ENCODE data around the gene H6PD. TPM values are rescaled to one million over a fixed set of nuclear protein-coding genes. Genes with fewer than 3 reads are reported as not detected.

The H6PD gene
- total and polyA plus RNA-seq, 2 donors (not counting 3 experiments of a cell fraction or from before 2014, with no cell fraction given): 24.5 to 29.0 TPM

GRCh38 chr1:9305216-9305615, 70.6 kb downstream of the H6PD start:
- H4K20me1 ChIP-seq (replicated peaks; ENCODE audit: control insufficient read depth, extremely low read depth, insufficient read depth, low read length): peaks cover 15% of the 10 kb centered on the region
- CTCF ChIA-PET: interaction anchor here (0.9 to 1.5 kb wide), 3 partner anchors 22 to 186 kb away, joined by 3 to 4 read pairs (median 3); no protein-coding TSS in a partner anchor
- no peak overlapping the region for H3K4me2 ChIP-seq (ENCODE audit: insufficient read depth, low read length)
- TF ChIP-seq POLR2A (IDR thresholded peaks at IDR 0.05; ENCODE audit: low read depth, low read length) (no peak), MYC (IDR thresholded peaks at IDR 0.05; ENCODE audit: low read depth, low read length) (no peak), EZH2 (IDR thresholded peaks at IDR 0.05; ENCODE audit: borderline replicate concordance, low read depth, low read length, severe bottlenecking) (no peak), GATA2 (IDR thresholded peaks at IDR 0.05; ENCODE audit: insufficient read depth, insufficient read length, low read depth, low read length) (no peak), FOS (IDR thresholded peaks at IDR 0.05; ENCODE audit: borderline replicate concordance, insufficient read depth, low read length) (no peak)
- H2AFZ ChIP-seq (ENCODE audit: low read depth, low read length): no peak overlapping the region
- no peak overlapping the region for H3K4me3 ChIP-seq (replicated peaks in 1 of 3; ENCODE audit: insufficient read depth in 1 of 3, low read depth in 1 of 3, low read length in 3 of 3)
- H3K27ac ChIP-seq (ENCODE audit: insufficient read depth, low read depth, low read length): no peak overlapping the region
- H3K4me1 ChIP-seq (ENCODE audit: control insufficient read depth, extremely low read depth, insufficient read depth, low read length): peaks cover 27% of the 10 kb centered on the region
- intact Hi-C loops (cut with micrococcal nuclease) (no loop called here), dilution Hi-C loops (cut with MboI; ENCODE audit: extremely low pct_ligation_motif_present, low sequenced_read_pairs) (no loop called here)
- no peaks in the 10 kb centered on the region for H3K9me3 ChIP-seq (replicated peaks; ENCODE audit: control insufficient read depth, insufficient read depth, low read length)
- no peaks in the 10 kb centered on the region for H3K9me1 ChIP-seq (replicated peaks; ENCODE audit: control insufficient read depth, extremely low read depth, insufficient read depth, low read length)
- no TSS peak for BruUV-seq (replicated peaks)
- DNase-seq (ENCODE audit: low read depth, low spot score): no peak
- peaks cover 99% of the 10 kb centered on the region for H3K79me2 ChIP-seq (ENCODE audit: control insufficient read depth, insufficient read depth, low read length)
- no peak overlapping the region for H3K9ac ChIP-seq (replicated peaks; ENCODE audit: extremely low read depth, insufficient read depth, low read length)
- no peak for FAIRE-seq
- no peaks in the 10 kb centered on the region for H3K27me3 ChIP-seq (ENCODE audit: control insufficient read depth in 2 of 2, insufficient read depth in 2 of 2, low read length in 2 of 2)
- POLR2A ChIA-PET: no interaction called here
- peaks cover 0 to 9% of the 10 kb centered on the region in 2 experiments for H3K36me3 ChIP-seq (ENCODE audit: control insufficient read depth in 2 of 2, extremely low read depth in 1 of 2, insufficient read depth in 2 of 2, low read length in 2 of 2)

GRCh38 chr1:9306006-9306405, 71.4 kb downstream of the H6PD start:
- Histone ChIP-seq H3K4me1 (ENCODE audit: control insufficient read depth, extremely low read depth, insufficient read depth, low read length) (peaks cover 27% of the 10 kb centered on the region), H3K9me1 (replicated peaks; ENCODE audit: control insufficient read depth, extremely low read depth, insufficient read depth, low read length) (no peaks in the 10 kb centered on the region), H3K4me2 (ENCODE audit: insufficient read depth, low read length) (no peak overlapping the region), H3K4me3 (replicated peaks in 1 of 3; ENCODE audit: insufficient read depth in 1 of 3, low read depth in 1 of 3, low read length in 3 of 3) (no peak overlapping the region), H3K36me3 (ENCODE audit: control insufficient read depth in 2 of 2, extremely low read depth in 1 of 2, insufficient read depth in 2 of 2, low read length in 2 of 2) (peaks cover 0 to 3% of the 10 kb centered on the region in 2 experiments), H3K9ac (replicated peaks; ENCODE audit: extremely low read depth, insufficient read depth, low read length) (no peak overlapping the region), H3K27ac (ENCODE audit: insufficient read depth, low read depth, low read length) (no peak overlapping the region), H3K27me3 (ENCODE audit: control insufficient read depth in 2 of 2, insufficient read depth in 2 of 2, low read length in 2 of 2) (no peaks in the 10 kb centered on the region), H2AFZ (ENCODE audit: low read depth, low read length) (no peak overlapping the region), H3K9me3 (replicated peaks; ENCODE audit: control insufficient read depth, insufficient read depth, low read length) (no peaks in the 10 kb centered on the region), H3K79me2 (ENCODE audit: control insufficient read depth, insufficient read depth, low read length) (peaks cover 99% of the 10 kb centered on the region), H4K20me1 (replicated peaks; ENCODE audit: control insufficient read depth, extremely low read depth, insufficient read depth, low read length) (peaks cover 15% of the 10 kb centered on the region)
- intact Hi-C loops (cut with micrococcal nuclease): no loop called here
- TF ChIP-seq GATA2 (IDR thresholded peaks at IDR 0.05; ENCODE audit: insufficient read depth, insufficient read length, low read depth, low read length): no peak
- no peak for TF ChIP-seq CTCF (IDR thresholded peaks at IDR 0.05; ENCODE audit: extremely low read depth in 1 of 2, insufficient read depth in 1 of 2, low read depth in 1 of 2, low read length in 2 of 2)
- no peak for TF ChIP-seq FOS (IDR thresholded peaks at IDR 0.05; ENCODE audit: borderline replicate concordance, insufficient read depth, low read length)
- TF ChIP-seq JUN (IDR thresholded peaks at IDR 0.05; ENCODE audit: borderline replicate concordance, insufficient read depth, insufficient read length, low read depth): no peak
- TF ChIP-seq POLR2A (IDR thresholded peaks at IDR 0.05; ENCODE audit: low read depth, low read length): no peak
- TF ChIP-seq MYC (IDR thresholded peaks at IDR 0.05; ENCODE audit: low read depth, low read length): no peak
- TF ChIP-seq MAX (IDR thresholded peaks at IDR 0.05; ENCODE audit: insufficient read depth, insufficient read length): no peak
- no peak for TF ChIP-seq POLR2AphosphoS5 (IDR thresholded peaks at IDR 0.05; ENCODE audit: insufficient read depth, low read depth, low read length)
- ChIA-PET CTCF (no interaction called here), POLR2A (no interaction called here)
- FAIRE-seq (no peak), DNase-seq (ENCODE audit: low read depth, low spot score) (no peak)
- no TSS peak for BruUV-seq (replicated peaks)
- dilution Hi-C loops (cut with MboI; ENCODE audit: extremely low pct_ligation_motif_present, low sequenced_read_pairs): no loop called here
